SK-N-SH (cell line): Measurements from ENCODE around the gene SPDEF.

ENCODE experiments used
- FOXJ3 ChIP-seq: sonication (generic); formaldehyde crosslinking; IDR thresholded peaks from 2 replicates; pipeline ENCODE4 v1.5.1; 2020; ENCODE audit warnings: mild to moderate bottlenecking, missing genetic modification reagents
- FOXM1 ChIP-seq: IDR thresholded peaks from 2 replicates; pipeline ENCODE4 v1.4.0; 2012; ENCODE audit warnings: low read depth, mild to moderate bottlenecking
- GABPA ChIP-seq: IDR thresholded peaks from 2 replicates; pipeline ENCODE4 v1.4.0; 2012; ENCODE audit warnings: low read depth, mild to moderate bottlenecking
- MEF2A ChIP-seq: IDR thresholded peaks from 2 replicates; pipeline ENCODE4 v1.4.0; 2012; ENCODE audit warnings: low read depth, borderline replicate concordance
- POLR2AphosphoS5 ChIP-seq: IDR thresholded peaks from 2 replicates; pipeline ENCODE4 v1.6.1; 2012; ENCODE audit warnings: low read depth, low read length
- TF ChIP-seq, protein P1 (sequence below): fragments of 200-600 bp; sonication (generic); IDR thresholded peaks from 2 replicates; pipeline ENCODE4 v1.6.1; 2017; ENCODE audit warnings: antibody characterized with exemption, mild to moderate bottlenecking, moderate library complexity

DNA sequence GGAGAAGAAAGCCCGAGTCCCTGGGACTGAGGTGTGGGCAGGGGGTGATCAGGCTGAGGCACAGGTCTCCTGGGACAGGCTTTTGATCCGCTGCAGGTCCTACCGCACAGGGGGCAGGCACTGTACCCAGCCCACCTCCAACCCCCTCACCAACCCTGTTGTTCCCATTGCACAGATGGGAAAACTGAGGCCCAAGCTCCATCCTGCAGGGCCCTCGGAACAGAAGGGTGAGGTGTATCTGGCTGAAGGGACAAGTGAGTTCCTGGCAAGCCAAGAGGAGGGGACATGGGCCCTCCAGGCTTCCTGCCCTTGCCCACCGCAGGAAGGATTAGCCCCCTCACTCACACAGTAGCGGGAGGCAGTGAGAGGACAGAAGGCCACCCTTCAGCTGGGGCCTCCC, 16.5 kb upstream of the SPDEF start:
- TF ChIP-seq POLR2AphosphoS5: no peak
- TF ChIP-seq FOXM1: no peak
- TF ChIP-seq, protein P1, sequence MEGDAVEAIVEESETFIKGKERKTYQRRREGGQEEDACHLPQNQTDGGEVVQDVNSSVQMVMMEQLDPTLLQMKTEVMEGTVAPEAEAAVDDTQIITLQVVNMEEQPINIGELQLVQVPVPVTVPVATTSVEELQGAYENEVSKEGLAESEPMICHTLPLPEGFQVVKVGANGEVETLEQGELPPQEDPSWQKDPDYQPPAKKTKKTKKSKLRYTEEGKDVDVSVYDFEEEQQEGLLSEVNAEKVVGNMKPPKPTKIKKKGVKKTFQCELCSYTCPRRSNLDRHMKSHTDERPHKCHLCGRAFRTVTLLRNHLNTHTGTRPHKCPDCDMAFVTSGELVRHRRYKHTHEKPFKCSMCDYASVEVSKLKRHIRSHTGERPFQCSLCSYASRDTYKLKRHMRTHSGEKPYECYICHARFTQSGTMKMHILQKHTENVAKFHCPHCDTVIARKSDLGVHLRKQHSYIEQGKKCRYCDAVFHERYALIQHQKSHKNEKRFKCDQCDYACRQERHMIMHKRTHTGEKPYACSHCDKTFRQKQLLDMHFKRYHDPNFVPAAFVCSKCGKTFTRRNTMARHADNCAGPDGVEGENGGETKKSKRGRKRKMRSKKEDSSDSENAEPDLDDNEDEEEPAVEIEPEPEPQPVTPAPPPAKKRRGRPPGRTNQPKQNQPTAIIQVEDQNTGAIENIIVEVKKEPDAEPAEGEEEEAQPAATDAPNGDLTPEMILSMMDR: no peak
- no peak for TF ChIP-seq GABPA
- no peak for TF ChIP-seq FOXJ3 (CRISPR knock-in tag)
- TF ChIP-seq MEF2A: no peak
